ENCODE results near the gene DIAPH2.
"Not testable (repeated sequence)": the region's sequence is repeated elsewhere in the genome, so short reads cannot be mapped to it uniquely, and the experiment has no call there.

Gene DIAPH2

DNA sequence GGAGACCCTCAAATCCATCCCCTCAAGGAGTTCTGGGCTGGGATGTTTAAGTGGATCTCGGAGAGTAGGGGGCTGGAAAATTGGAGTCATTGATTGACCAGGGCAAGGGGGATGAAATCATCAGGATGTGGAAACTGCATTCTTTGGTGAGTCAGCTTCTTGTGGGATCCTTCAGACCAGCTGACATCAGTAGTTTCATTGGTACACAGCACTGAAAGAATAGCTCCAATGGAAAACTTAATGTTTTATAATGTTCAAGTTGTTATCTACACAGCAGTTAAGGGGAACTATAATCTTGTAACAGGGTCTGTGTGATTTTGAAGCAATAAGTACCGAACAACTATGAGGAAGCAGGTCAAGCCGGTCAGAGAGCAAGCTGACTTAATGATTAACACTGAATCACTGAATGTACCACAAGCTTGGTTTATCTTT, 705.1 kb downstream of the DIAPH2 start:
- no peak for DNase-seq (ENCODE audit: low spot score)

- no peak for DNase-seq (ENCODE audit: low spot score)
These were observed 712.7 kb downstream of the DIAPH2 start for GRCh38 chrX:97397371-97397770.

GRCh38 chrX:97398030-97398551, 713.4 kb downstream of the DIAPH2 start:
- DNase-seq (ENCODE audit: low spot score) = no peak

DNA sequence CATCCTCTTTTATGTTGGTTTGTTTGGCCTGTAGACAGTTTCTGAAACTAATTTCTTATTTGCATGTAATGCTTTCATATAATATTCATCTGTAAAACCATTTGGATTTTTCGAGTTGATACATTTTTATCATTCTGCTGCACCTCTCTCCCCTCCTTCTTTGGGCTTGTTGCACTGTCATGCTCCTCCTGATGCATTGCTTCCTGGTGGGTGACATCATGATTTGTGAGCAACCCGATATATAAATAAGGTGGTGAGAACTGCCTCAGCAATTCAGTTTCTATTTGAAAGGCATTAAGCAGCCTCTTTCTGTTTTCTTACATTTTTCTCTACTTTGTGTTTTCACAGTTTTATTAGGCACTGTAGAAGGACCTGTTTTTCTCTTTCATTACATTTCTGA, 714.8 kb downstream of the DIAPH2 start:
- DNase-seq (ENCODE audit: low spot score) = no peak

- DNase-seq (ENCODE audit: low spot score) = no peak
These were observed 715.9 kb downstream of the DIAPH2 start for GRCh38 chrX:97400492-97400891.

GRCh38 chrX:97401154-97401553, 716.5 kb downstream of the DIAPH2 start:
- DNase-seq (ENCODE audit: low spot score) = no peak

DNA sequence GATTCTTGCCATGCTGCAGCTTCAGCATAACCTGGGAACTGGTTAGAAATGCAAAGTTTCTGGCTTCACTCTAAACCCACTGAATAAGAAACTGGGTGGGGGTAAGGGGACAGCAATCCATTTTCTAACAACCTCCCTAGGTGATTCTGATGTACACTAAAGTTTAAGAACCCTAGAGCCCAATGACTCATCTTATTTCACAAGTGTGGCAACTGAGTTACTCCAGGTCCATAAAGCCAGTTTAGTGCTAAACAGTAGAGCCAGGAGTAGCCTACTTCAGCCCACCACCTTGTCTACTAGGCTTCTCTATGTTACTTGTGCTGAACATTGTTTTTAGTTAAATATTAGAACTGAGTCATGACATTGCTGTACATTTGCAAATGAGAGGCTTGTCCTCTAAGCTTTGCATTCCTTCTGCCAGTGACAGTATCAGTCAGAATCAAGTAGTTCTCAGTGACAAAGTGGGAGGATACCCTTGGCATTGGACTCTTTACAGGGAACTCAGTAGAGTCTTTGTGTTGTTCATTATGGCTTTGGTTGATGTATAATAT, 717.0 kb downstream of the DIAPH2 start:
- DNase-seq (ENCODE audit: low spot score) = no peak

DNA sequence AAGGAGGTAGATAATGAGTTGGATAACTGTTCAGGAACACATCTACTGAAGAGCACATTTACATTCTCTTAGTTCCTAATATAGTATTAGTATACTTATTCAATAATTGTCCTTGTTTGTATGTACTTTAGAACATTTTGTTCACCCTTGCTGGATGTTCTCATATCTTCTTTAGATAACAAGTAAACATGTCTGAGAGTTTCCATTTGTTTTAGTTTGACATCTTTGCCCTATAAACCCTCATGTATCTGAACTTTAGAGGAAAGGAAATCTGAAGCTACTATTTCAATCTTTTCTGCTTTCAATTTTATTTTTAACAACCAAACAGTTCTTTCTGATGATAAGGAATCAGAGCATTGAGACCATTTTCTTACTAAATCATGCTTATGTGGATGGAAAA, 717.7 kb downstream of the DIAPH2 start:
- no peak for DNase-seq (ENCODE audit: low spot score)

GRCh38 chrX:97402903-97403302, 718.3 kb downstream of the DIAPH2 start:
- no peak for DNase-seq (ENCODE audit: low spot score)

GRCh38 chrX:97405031-97405660, 720.5 kb downstream of the DIAPH2 start:
- DNase-seq (ENCODE audit: low spot score) = no peak

DNA sequence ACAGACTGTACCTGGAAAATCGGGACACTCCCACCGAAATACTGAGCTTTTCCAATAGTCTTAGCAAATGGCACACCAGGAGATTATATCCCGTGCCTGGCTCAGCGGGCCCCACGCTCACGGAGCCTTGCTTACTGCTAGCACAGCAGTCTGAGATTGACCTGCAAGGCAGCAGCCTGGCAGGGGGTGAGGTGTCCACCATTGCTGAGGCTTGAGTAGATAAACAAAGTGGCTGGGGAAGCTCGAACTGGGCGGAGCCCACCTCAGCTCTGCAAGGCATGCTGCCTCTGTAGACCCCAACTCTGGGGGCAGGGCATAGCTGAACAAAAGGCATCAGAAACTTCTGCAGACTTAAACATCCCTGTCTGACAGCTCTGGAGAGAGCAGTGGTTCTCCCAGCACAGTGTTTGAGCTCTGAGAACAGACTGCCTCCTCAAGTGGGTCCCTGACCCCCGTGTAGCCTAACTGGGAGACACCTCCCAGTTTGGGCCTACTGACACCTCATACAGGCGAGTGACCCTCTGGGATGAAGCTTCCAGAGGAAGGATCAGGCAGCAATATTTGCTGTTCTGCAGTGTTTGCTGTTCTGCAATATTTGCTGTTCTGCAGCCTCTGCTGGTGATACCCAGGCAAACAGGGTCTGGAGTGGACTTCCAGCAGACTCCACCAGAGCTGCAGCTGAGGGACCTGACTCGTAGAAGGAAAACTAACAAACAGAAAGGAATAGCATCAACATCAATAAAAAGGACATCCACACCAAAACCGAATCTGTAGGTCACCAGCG, 725.2 kb downstream of the DIAPH2 start:
- not testable (repeated sequence) for DNase-seq (ENCODE audit: low spot score)

GRCh38 chrX:97416461-97416860, 731.8 kb downstream of the DIAPH2 start:
- DNase-seq (ENCODE audit: low spot score) = no peak

DNA sequence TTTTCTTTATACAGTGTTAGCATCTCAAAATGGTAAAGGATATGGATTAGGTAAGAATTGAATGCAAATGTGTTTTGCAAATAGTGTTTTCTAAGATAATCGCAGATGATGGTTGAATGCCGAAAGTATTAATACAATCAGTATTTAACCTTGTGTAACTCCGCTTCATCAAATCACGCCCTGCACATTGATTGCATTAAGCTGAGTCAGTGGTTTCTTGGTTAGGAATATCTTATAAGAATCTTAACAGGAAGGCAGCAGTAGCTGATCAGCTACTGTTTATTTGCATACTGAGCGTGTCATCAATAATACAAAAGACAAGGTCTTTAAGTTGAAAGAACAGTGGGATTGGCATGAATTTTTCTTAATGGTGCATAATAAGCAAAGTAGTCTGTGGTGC, 744.5 kb downstream of the DIAPH2 start:
- DNase-seq (ENCODE audit: low spot score) = no peak

DNA sequence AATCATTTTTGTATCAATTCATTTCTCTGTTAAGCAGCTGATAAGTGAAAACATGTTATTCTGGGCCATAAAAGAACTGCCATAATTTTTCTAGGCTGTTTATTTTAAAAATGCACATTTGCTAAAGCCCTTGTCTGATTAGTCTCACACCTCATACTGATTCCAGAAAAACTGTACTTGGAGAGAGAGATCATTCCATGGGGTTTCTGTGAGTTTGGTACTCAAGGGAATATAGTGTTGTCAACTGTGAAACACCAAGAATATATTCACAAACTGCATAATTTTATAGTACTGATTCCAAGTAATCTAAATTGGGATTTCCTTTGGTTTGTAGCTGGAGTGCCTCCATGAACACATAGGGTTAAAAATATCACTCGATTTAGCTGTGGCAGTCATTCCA, 746.6 kb downstream of the DIAPH2 start:
- no peak for DNase-seq (ENCODE audit: low spot score)

DNA sequence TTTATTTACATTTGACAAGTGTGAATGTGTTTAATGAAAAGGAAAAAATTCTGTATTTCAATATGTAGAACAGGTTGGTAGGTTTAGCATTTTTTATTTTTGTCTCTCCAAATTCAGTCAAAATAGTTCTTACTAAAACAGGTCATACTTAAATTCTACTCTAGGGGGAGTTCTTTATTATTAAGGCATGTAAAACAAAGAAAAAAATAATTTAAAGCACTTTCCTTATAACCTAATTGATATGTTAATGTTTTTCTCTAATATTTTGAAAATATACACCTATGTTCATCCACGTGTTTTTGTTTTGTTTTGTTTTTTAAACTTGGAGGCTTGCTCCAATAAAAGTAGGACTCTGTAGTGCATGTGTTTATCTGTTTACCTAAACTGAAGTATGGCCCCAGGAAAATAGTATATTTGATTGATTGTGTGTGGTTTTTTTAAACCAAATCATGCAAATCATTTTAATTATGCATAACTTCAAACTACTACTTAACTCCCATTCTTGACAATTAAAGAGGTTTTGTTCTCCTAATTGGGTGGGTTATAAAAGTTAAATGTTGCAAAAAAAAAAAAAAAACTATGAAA, 761.7 kb downstream of the DIAPH2 start:
- no peak for DNase-seq (ENCODE audit: low spot score)

DNA sequence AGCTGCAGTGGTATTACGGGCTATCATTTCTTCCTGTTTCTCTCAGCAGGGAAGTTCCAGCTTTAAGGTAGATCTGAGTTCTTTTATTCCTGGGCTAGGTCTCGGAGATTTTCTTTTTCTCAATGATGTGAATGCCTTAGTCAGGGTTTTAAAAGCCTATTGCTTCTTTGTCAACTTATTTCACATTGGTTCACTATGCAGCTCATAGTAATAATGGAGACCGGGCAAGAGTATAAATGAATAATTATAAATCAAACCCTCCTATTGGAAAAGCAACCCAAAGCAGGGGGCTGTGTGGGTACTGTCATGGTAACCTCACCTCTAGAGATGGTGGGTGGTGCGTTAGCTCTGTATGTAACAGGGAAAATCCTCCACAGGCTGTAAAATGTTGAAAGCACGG, 762.7 kb downstream of the DIAPH2 start:
- no peak for DNase-seq (ENCODE audit: low spot score)

DNA sequence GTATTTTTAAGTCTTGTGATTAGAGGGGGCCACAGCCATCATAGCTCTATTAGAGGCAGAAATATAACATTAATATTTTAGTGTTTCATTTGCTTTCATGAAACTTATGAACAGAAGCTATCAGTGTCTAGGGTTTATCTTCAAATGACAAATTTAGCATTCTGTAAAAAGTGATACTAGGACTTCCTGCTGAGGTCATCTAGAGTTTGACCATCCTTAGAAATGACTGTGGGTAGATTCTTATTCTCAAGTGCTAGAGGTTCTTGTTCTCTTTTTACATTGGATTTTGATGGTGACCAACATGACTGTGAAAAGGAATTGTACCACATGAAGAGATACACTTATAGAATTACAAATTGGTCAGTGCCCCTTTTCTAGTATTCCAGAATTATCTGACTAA, 767.6 kb downstream of the DIAPH2 start:
- DNase-seq (ENCODE audit: low spot score) = no peak

GRCh38 chrX:97461763-97462162, 777.1 kb downstream of the DIAPH2 start:
- no peak for DNase-seq (ENCODE audit: low spot score)

GRCh38 chrX:97471071-97471470, 786.4 kb downstream of the DIAPH2 start:
- DNase-seq (ENCODE audit: low spot score) = no peak

DNA sequence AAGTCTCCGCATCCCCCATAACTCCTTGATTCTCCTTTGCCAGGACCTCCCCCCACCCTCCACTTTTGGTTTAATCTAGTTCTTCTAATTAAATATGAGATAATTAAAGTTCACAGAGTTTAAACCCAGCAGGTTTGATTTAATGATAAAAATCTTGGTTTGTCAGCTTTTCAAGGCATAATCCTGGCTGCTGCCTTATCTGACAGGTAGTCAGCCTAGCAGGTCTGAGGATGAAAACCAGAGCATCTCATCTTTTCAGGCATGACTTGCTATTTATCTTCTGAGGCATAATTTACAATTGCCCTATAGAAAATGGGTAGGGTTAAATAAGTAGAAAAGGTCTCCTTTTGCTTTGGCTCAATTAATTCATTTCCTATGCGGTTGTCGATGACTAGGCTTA, 790.3 kb downstream of the DIAPH2 start:
- no peak for DNase-seq (ENCODE audit: low spot score)

- DNase-seq (ENCODE audit: low spot score) = no peak
These were observed 794.7 kb downstream of the DIAPH2 start for GRCh38 chrX:97479106-97479890.

- DNase-seq (ENCODE audit: low spot score) = no peak
These were observed 796.6 kb downstream of the DIAPH2 start for GRCh38 chrX:97481228-97481627.
